Neural cell (in vitro differentiated cells): ENCODE results near the gene GID4. TPM values are rescaled to one million over a fixed set of nuclear protein-coding genes. Genes with fewer than 3 reads are reported as not detected.

Experiments
- H2AFZ ChIP-seq: fragments of 200-600, 300-800 bp; sonication (generic), shearing (Covaris generic); 2 replicates; pipeline ENCODE4 v1.6.0; 2014; ENCODE audit warnings: low read depth, mild to moderate bottlenecking, antibody characterized with exemption, low read length, moderate library complexity
- H3F3A ChIP-seq: fragments of 200-600 bp; shearing (Covaris generic); 2 replicates; pipeline ENCODE4 v1.6.1; 2016; ENCODE audit warnings: mild to moderate bottlenecking, moderate library complexity, mixed read lengths, antibody characterized with exemption, low read length; ENCODE audit not compliant: insufficient read depth, poor library complexity, severe bottlenecking
- H3K27ac ChIP-seq: fragments of 200-600, 300-800 bp; sonication (generic), shearing (Covaris generic); 2 replicates; pipeline ENCODE4 v1.5.1; 2014; ENCODE audit warnings: mild to moderate bottlenecking, low read length, moderate library complexity
- H3K27me3 ChIP-seq: fragments of 300-800, 200-600 bp; sonication (generic), shearing (Covaris generic); 2 replicates; pipeline ENCODE4 v1.6.0; 2014; ENCODE audit warnings: mild to moderate bottlenecking, low read depth, low read length, moderate library complexity; ENCODE audit not compliant: insufficient read depth
- H3K36me3 ChIP-seq: fragments of 300-800, 200-600 bp; sonication (generic), shearing (Covaris generic); 2 replicates; pipeline ENCODE4 v1.5.1; 2014; ENCODE audit warnings: mild to moderate bottlenecking, antibody characterized with exemption, low read length, moderate library complexity; ENCODE audit not compliant: insufficient read depth
- H3K4me2 ChIP-seq: fragments of 300-800, 200-600 bp; sonication (generic), shearing (Covaris generic); 2 replicates; pipeline ENCODE4 v1.6.0; 2014; ENCODE audit warnings: mild to moderate bottlenecking, low read length
- H3K4me3 ChIP-seq: fragments of 300-800, 200-600 bp; sonication (generic), shearing (Covaris generic); 2 replicates; pipeline ENCODE4 v1.5.1; 2014; ENCODE audit warnings: mild to moderate bottlenecking, low read length, moderate library complexity
- H3K79me2 ChIP-seq: fragments of 200-600 bp; shearing (Covaris generic); replicated peaks from 2 replicates; pipeline ENCODE4 v1.6.0; 2014; ENCODE audit warnings: mild to moderate bottlenecking, low read length, moderate library complexity; ENCODE audit not compliant: insufficient read depth
- H3K9ac ChIP-seq: fragments of 300-800, 200-600 bp; sonication (generic), shearing (Covaris generic); 2 replicates; pipeline ENCODE4 v1.6.1; 2016; ENCODE audit warnings: mild to moderate bottlenecking, low read length, mixed read lengths
- H3K9me2 ChIP-seq: fragments of 200-600 bp; shearing (Covaris generic); 2 replicates; pipeline ENCODE4 v1.6.1; 2016; ENCODE audit warnings: mild to moderate bottlenecking, low read length, mixed read lengths; ENCODE audit not compliant: insufficient read depth
- H3K9me3 ChIP-seq: fragments of 200-600, 300-800 bp; sonication (generic), shearing (Covaris generic); 2 replicates; pipeline ENCODE4 v1.6.1; 2016; ENCODE audit warnings: mild to moderate bottlenecking, mixed run types, low read length, moderate library complexity, mixed read lengths
- H4K20me1 ChIP-seq: fragments of 200-600 bp; shearing (Covaris generic); 2 replicates; pipeline ENCODE4 v1.6.1; 2016; ENCODE audit warnings: mild to moderate bottlenecking, mixed run types; ENCODE audit not compliant: insufficient read depth
- CTCF ChIP-seq: fragments of 450-650 bp; IDR thresholded peaks from 2 replicates; pipeline ENCODE4 v1.5.1; 2014; ENCODE audit warnings: antibody characterized with exemption, mild to moderate bottlenecking, moderate library complexity; ENCODE audit not compliant: poor library complexity, severe bottlenecking
- EP300 ChIP-seq: fragments of 450-650 bp; conservative IDR thresholded peaks from 2 replicates; pipeline ENCODE4 v1.6.1; 2014; ENCODE audit warnings: antibody characterized with exemption, mild to moderate bottlenecking, moderate library complexity; ENCODE audit not compliant: poor library complexity, severe bottlenecking
- EZH2 ChIP-seq: fragments of 200-600, 300-800 bp; shearing (Covaris generic), sonication (generic); IDR thresholded peaks from 2 replicates; pipeline ENCODE4 v1.6.1; 2014; ENCODE audit warnings: antibody characterized with exemption, low read length, borderline replicate concordance, mild to moderate bottlenecking; ENCODE audit not compliant: insufficient read depth, poor library complexity, severe bottlenecking
- MXI1 ChIP-seq: fragments of 450-650 bp; conservative IDR thresholded peaks from 2 replicates; pipeline ENCODE4 v1.6.1; 2014; ENCODE audit warnings: antibody characterized with exemption, mild to moderate bottlenecking; ENCODE audit not compliant: poor library complexity, severe bottlenecking
- POLR2AphosphoS5 ChIP-seq: IDR thresholded peaks from 2 replicates; pipeline ENCODE4 v1.6.1; 2012
- RAD21 ChIP-seq: fragments of 450-650 bp; conservative IDR thresholded peaks from 2 replicates; pipeline ENCODE4 v1.6.1; 2014; ENCODE audit warnings: antibody characterized with exemption, mild to moderate bottlenecking, moderate library complexity
- REST ChIP-seq: IDR thresholded peaks from 2 replicates; pipeline ENCODE4 v1.6.1; 2012; ENCODE audit warnings: borderline replicate concordance
- SMC3 ChIP-seq: fragments of 450-650 bp; conservative IDR thresholded peaks from 2 replicates; pipeline ENCODE4 v1.6.1; 2014; ENCODE audit warnings: antibody characterized with exemption, mild to moderate bottlenecking, moderate library complexity; ENCODE audit not compliant: poor library complexity
- TAF1 ChIP-seq: IDR thresholded peaks from 2 replicates; pipeline ENCODE4 v1.6.1; 2012; ENCODE audit warnings: low read depth
- polyA plus RNA-seq: library from polyadenylated mRNA; depleted of rRNA; stranded (reverse); fragments of >200 nt; gene quantifications from 2 replicates; pipeline ENCODE4 v1.2.3, GENCODE V29; 2014

Gene GID4
- polyA plus RNA-seq, 1 donor from 2014 or later = 4.9 TPM

- Histone ChIP-seq H3K9me2 (no peaks in the 10 kb centered on the region), H3K9ac (no peak overlapping the region), H3K4me2 (no peak overlapping the region), H2AFZ (no peak overlapping the region), H3F3A (no peaks in the 10 kb centered on the region), H3K36me3 (no peaks in the 10 kb centered on the region), H4K20me1 (no peaks in the 10 kb centered on the region), H3K9me3 (no peaks in the 10 kb centered on the region), H3K79me2 (no peaks in the 10 kb centered on the region), H3K4me3 (no peak overlapping the region), H3K27me3 (no peaks in the 10 kb centered on the region), H3K27ac (no peak overlapping the region)
- TF ChIP-seq MXI1 (no peak), RAD21 (no peak), POLR2AphosphoS5 (no peak), EZH2 (no peak), CTCF (no peak), EP300 (no peak), TAF1 (no peak), SMC3 (no peak), REST (no peak)
Measured at GRCh38 chr17:18016426-18016825, 22.8 kb upstream of the GID4 start.

DNA sequence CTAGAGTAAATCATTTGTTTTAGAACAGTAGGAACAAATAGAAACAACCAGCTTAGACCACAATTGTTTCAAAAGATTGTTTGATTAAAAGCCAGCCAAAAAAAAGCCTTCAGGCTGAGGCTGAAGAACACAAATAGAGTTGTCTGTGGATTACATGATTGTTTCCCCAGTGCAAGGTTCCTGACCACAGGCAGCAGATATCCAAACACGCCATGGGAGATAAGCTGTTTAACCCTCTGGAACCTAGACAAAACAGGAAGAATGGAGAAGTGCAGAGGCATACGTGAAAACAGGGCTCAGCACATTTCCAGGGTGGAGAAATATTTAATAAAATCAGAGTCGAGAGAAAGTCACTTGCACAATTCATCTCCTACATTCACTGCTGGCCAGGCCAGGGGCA, 21.2 kb upstream of the GID4 start:
- Histone ChIP-seq H3K9me2 (no peaks in the 10 kb centered on the region), H3K27ac (no peak overlapping the region), H3K36me3 (no peaks in the 10 kb centered on the region), H3K27me3 (no peaks in the 10 kb centered on the region), H3K9me3 (no peaks in the 10 kb centered on the region), H2AFZ (no peak overlapping the region), H3K9ac (no peak overlapping the region), H3K4me2 (no peak overlapping the region), H3K79me2 (no peaks in the 10 kb centered on the region), H3K4me3 (no peak overlapping the region), H4K20me1 (no peaks in the 10 kb centered on the region), H3F3A (no peaks in the 10 kb centered on the region)
- TF ChIP-seq RAD21 (no peak), TAF1 (no peak), REST (no peak), EZH2 (no peak), MXI1 (no peak), CTCF (no peak), SMC3 (no peak), EP300 (no peak), POLR2AphosphoS5 (no peak)
